Keratinocyte (primary cell): ENCODE results near the gene SPRED3.

ENCODE experiments used
- CTCF ChIP-seq, 3 experiments: IDR thresholded peaks in 1 of 3; conservative IDR thresholded peaks in 1 of 3; optimal IDR thresholded peaks in 1 of 3; 2 replicates in 2 of 3; 3 replicates in 1 of 3; pipeline versions ENCODE3 to v1.5.1; 2011; ENCODE audit warnings: low read length in 3 of 3, mild to moderate bottlenecking in 3 of 3, moderate library complexity in 2 of 3, control low read depth in 1 of 3, inconsistent platforms in 1 of 3; ENCODE audit not compliant: insufficient read depth in 2 of 3; ENCODE audit errors: extremely low read depth in 1 of 3
- EZH2 ChIP-seq: IDR thresholded peaks from one replicate; pipeline ENCODE4 v1.6.1; 2012; ENCODE audit warnings: inconsistent platforms, mild to moderate bottlenecking, low read length, moderate library complexity

DNA sequence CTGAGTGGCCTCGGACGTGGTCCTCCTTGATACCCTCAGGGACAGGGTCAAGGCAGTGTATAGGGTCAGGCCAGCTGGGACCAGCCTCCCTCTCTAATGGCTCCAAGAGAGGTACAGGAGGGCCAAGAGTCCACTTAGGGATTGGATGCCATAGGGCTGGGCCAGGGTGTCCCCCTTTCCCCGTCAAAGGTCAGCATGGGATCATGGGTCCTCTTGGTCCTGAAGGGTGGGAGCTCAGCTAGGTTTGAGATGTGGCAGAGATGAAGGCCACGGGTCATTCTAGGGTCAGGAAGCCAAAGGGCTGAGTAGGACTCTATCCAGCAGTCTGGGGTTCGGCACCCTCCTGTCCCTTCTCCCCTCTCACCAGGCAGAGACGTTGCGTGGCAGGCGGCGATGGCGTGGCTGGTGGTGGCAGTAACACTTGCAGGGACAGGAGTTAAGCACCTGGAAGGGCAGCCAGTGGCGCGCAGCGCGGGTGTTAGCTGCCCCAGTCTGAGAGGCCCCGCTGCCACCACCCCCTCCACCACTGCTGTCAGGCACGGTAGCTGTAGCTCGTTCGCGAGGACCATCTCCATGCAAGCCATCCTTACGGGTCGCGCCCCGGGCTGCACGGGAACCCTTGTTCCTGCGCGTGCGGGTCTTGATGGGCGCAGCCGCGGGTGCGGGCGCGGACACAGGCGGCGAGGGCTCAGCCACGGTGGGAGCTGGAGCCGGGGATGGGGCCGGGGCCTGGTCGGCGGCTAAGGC, 3.3 kb upstream of the SPRED3 start:
- TF ChIP-seq EZH2, result no peak
- peak in 1 of 3 experiments; percentile 1 for TF ChIP-seq CTCF (optimal IDR thresholded peaks at IDR 0.05 in 1 of 3, IDR thresholded peaks at IDR 0.05 in 1 of 3, conservative IDR thresholded peaks at IDR 0.05 in 1 of 3; ENCODE audit: extremely low read depth in 1 of 3, insufficient read depth in 2 of 3, low read length in 3 of 3)
